ENCODE data around the gene CDH23.

DNA sequence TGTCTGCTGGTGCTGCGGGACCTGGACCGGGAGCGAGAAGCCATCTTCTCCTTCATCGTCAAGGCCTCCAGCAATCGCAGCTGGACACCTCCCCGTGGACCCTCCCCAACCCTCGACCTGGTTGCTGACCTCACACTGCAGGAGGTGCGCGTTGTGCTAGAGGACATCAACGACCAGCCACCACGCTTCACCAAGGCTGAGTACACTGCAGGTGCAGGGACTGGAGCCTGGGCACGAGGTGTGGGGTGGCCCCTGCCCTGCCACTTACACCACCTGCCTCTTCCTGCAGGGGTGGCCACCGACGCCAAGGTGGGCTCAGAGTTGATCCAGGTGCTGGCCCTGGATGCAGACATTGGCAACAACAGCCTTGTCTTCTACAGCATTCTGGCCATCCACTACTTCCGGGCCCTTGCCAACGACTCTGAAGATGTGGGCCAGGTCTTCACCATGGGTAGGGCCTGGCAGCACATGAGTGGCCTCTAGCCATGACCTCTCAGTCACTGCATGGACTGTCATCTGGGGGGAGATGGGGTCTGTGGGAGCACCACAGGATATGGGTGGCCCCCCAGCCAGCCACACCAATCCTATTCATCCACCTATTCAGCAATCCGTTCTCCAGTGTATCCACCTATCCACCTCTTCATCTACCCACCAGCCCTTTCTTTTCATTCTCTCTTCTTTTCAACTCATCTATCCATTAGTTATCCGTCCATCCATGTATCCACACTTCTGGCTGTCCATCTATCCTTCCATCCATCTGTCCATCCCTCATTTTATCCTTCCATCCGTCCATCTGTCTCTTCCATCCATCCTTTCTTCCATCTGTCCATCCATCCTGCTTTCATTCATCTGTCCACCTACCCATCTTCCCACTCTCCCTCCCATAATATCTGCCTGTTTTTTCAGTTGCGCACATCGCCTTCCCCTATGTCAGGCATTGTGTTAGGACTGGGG is 411.1 kb downstream of the CDH23 start:
- no peak for TF ChIP-seq EP300 (IDR thresholded peaks at IDR 0.05)
- TF ChIP-seq, protein P1, sequence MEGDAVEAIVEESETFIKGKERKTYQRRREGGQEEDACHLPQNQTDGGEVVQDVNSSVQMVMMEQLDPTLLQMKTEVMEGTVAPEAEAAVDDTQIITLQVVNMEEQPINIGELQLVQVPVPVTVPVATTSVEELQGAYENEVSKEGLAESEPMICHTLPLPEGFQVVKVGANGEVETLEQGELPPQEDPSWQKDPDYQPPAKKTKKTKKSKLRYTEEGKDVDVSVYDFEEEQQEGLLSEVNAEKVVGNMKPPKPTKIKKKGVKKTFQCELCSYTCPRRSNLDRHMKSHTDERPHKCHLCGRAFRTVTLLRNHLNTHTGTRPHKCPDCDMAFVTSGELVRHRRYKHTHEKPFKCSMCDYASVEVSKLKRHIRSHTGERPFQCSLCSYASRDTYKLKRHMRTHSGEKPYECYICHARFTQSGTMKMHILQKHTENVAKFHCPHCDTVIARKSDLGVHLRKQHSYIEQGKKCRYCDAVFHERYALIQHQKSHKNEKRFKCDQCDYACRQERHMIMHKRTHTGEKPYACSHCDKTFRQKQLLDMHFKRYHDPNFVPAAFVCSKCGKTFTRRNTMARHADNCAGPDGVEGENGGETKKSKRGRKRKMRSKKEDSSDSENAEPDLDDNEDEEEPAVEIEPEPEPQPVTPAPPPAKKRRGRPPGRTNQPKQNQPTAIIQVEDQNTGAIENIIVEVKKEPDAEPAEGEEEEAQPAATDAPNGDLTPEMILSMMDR (IDR thresholded peaks at IDR 0.05), result no peak

All from upper lobe of left lung (tissue), 4 donors.